ENCODE measurements around the gene CTSC. TPM values are rescaled to one million over a fixed set of nuclear protein-coding genes. Genes with fewer than 3 reads are reported as not detected.

CTSC gene
- total RNA-seq, 2 experiments from 2014 or later: 66.5 to 70.7 TPM

DNA sequence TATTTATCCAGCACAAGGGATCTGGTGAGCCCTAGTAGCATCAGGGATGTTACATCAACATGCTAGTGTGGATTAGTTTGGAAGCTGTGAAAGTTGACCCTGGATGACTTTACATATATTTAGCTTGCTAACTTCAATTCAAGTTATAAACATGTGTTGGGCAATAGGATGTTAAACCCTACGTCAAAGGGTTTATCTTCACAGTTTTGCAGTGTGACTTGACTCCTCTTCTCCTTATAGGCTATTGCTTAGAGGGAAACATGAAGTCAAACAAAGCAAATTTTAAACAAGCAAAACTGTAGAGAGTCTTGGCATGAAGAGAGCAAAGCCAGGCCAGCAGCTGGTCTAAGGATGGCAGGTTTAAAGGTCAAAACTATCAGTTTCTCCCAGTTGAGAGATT is 11.3 kb upstream of the CTSC start:
- intact Hi-C loops (cut with micrococcal nuclease): no loop called here
- POLR2A ChIA-PET: interaction anchor here (0.8 kb wide), 1 partner anchor 10 kb away, joined by 3 read pairs; no protein-coding TSS in a partner anchor
- H3K27ac Mint-ChIP-seq: no peak overlapping the region

GRCh38 chr11:88345949-88346348 is 8.4 kb upstream of the CTSC start:
- CTCF ChIA-PET: no interaction called here
- intact Hi-C loops (cut with micrococcal nuclease): loop anchor here (1.0 kb wide), 1 partner anchor 8 kb away; no protein-coding TSS in a partner anchor
- Mint-ChIP-seq H3K27me3 (no peaks in the 10 kb centered on the region), H3K36me3 (no peaks in the 10 kb centered on the region), H3K4me3 (no peak overlapping the region), H3K27ac (no peak overlapping the region), H3K9me3 (no peaks in the 10 kb centered on the region), H3K4me1 (ENCODE audit: low read depth) (peaks cover 4% of the 10 kb centered on the region)
- DNase-seq: no peak
- POLR2A ChIA-PET: interaction anchor here (1.0 kb wide), 1 partner anchor 11 kb away, joined by 3 read pairs; no protein-coding TSS in a partner anchor

More for the DNA sequence above, 11.3 kb upstream of the CTSC start:
- H3K36me3 Mint-ChIP-seq: no peaks in the 10 kb centered on the region
- H3K4me3 Mint-ChIP-seq: no peak overlapping the region
- H3K27me3 Mint-ChIP-seq: no peaks in the 10 kb centered on the region
- CTCF ChIA-PET: no interaction called here
- peaks cover 12% of the 10 kb centered on the region for H3K4me1 Mint-ChIP-seq (ENCODE audit: low read depth)
- no peaks in the 10 kb centered on the region for H3K9me3 Mint-ChIP-seq
- no peak for DNase-seq

GRCh38 chr11:88345408-88345807 is 7.9 kb upstream of the CTSC start:
- no peaks in the 10 kb centered on the region for H3K27me3 Mint-ChIP-seq
- ChIA-PET POLR2A (interaction anchor here (0.6 to 1.0 kb wide), 2 partner anchors 12 kb away, joined by 3 read pairs; no protein-coding TSS in a partner anchor), CTCF (interaction anchor here (0.5 to 1.0 kb wide), 2 partner anchors 12 to 237 kb away, joined by 3 to 5 read pairs; no protein-coding TSS in a partner anchor)
- H3K36me3 Mint-ChIP-seq: no peaks in the 10 kb centered on the region
- intact Hi-C loops (cut with micrococcal nuclease): loop anchor here (1.0 kb wide), 1 partner anchor 9 kb away; no protein-coding TSS in a partner anchor
- no peak overlapping the region for H3K27ac Mint-ChIP-seq
- H3K4me3 Mint-ChIP-seq: no peak overlapping the region
- peaks cover 4% of the 10 kb centered on the region for H3K4me1 Mint-ChIP-seq (ENCODE audit: low read depth)
- no peak for DNase-seq
- H3K9me3 Mint-ChIP-seq: no peaks in the 10 kb centered on the region

DNA sequence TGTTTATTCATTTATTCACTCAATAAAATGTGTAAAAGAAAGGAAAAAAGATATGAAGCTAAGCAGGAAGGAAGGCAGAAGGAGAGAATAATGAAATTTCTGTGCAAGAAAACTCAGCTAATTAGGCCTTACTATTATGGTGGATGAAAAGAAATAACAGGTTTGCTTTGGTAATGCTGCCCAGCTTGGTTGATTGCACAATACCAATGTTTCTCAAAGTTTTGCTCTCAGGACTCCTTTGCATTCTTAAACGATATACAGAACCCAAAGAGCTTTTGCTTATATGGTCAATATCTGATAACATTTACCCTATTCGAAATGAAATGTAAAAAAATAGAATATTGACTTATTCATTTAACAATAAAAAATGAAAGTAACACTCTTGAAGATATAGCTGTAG is 7.3 kb upstream of the CTSC start:
- Mint-ChIP-seq H3K27me3 (no peaks in the 10 kb centered on the region), H3K27ac (no peak overlapping the region), H3K4me1 (ENCODE audit: low read depth) (peaks cover 8% of the 10 kb centered on the region), H3K4me3 (no peak overlapping the region), H3K9me3 (no peaks in the 10 kb centered on the region), H3K36me3 (no peaks in the 10 kb centered on the region)
- POLR2A ChIA-PET: interaction anchor here (0.6 kb wide), 1 partner anchor 11 kb away, joined by 3 read pairs; no protein-coding TSS in a partner anchor
- intact Hi-C loops (cut with micrococcal nuclease): loop anchor here (1.0 kb wide), 1 partner anchor 9 kb away; no protein-coding TSS in a partner anchor
- CTCF ChIA-PET: interaction anchor here (0.5 to 1.0 kb wide), 2 partner anchors 12 to 237 kb away, joined by 3 to 5 read pairs; no protein-coding TSS in a partner anchor
- DNase-seq: no peak

- Mint-ChIP-seq H3K36me3 (no peaks in the 10 kb centered on the region), H3K4me1 (ENCODE audit: low read depth) (peaks cover 18% of the 10 kb centered on the region), H3K27me3 (no peaks in the 10 kb centered on the region), H3K9me3 (no peaks in the 10 kb centered on the region), H3K27ac (no peak overlapping the region), H3K4me3 (no peak overlapping the region)
- CTCF ChIA-PET: interaction anchor here (1.0 kb wide), 2 partner anchors 33 to 35 kb away, joined by 3 read pairs; no protein-coding TSS in a partner anchor
- POLR2A ChIA-PET: no interaction called here
- no peak for DNase-seq
- intact Hi-C loops (cut with micrococcal nuclease): no loop called here
Observed at GRCh38 chr11:88341522-88342251, 4.2 kb upstream of the CTSC start.

DNA sequence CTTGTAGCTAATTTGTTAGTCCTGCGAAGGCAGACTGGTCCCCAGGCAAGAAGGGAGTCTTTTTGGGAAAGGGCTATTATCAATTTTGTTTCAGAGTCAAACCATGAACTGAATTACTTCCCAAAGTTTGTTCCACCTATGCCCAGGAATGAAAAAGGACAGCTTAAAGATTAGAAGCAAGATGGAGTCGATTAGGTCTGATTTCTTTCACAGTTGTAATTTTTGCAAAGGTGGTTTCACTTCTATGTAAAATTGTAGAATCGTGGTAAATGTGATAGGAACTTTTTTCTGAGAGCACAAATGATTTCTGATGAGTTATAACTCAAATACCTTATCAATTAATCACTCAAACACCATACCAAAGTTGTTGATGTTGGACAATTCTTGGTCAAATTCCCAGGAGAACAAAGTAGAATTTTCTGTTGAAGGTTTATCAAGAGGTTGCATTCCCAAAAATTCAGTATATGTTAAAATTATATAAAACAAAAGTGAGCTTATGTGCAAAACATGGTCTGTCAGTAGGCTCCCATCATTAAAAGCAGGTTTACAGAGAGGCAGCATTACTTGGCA is 2.9 kb upstream of the CTSC start:
- CTCF ChIA-PET: no interaction called here
- POLR2A ChIA-PET: no interaction called here
- H3K27ac Mint-ChIP-seq: no peak overlapping the region
- H3K4me3 Mint-ChIP-seq: no peak overlapping the region
- H3K9me3 Mint-ChIP-seq: no peaks in the 10 kb centered on the region
- peaks cover 22% of the 10 kb centered on the region for H3K4me1 Mint-ChIP-seq (ENCODE audit: low read depth)
- no peaks in the 10 kb centered on the region for H3K27me3 Mint-ChIP-seq
- peaks cover 2% of the 10 kb centered on the region for H3K36me3 Mint-ChIP-seq
- no peak for DNase-seq
- intact Hi-C loops (cut with micrococcal nuclease): no loop called here

GRCh38 chr11:88337987-88338668 is 592 bp upstream of the CTSC start:
- H3K27me3 Mint-ChIP-seq: no peaks in the 10 kb centered on the region
- DNase-seq: peak; percentile 77
- H3K4me3 Mint-ChIP-seq: peak overlapping the region; percentile 97
- H3K36me3 Mint-ChIP-seq: peaks cover 15% of the 10 kb centered on the region
- intact Hi-C loops (cut with micrococcal nuclease): loop anchor here (1.0 to 10.0 kb wide), 10 partner anchors 11 to 1887 kb away; partner anchors contain the start of genes CHORDC1, PRSS23 and TMEM135
- CTCF ChIA-PET: interaction anchor here (0.6 to 2.1 kb wide), 3 partner anchors 19 to 206 kb away, joined by 4 to 11 read pairs (median 4); no protein-coding TSS in a partner anchor
- H3K9me3 Mint-ChIP-seq: no peaks in the 10 kb centered on the region
- peaks cover 33% of the 10 kb centered on the region for H3K4me1 Mint-ChIP-seq (ENCODE audit: low read depth)
- H3K27ac Mint-ChIP-seq: peak overlapping the region; percentile 95
- POLR2A ChIA-PET: interaction anchor here (0.6 to 6.2 kb wide), 10 partner anchors 11 to 125 kb away, joined by 3 to 92 read pairs (median 4); no protein-coding TSS in a partner anchor

- H3K36me3 Mint-ChIP-seq: peaks cover 35% of the 10 kb centered on the region
- ChIA-PET CTCF (no interaction called here), POLR2A (interaction anchor here (1.5 to 6.2 kb wide), 2 partner anchors 20 to 86 kb away, joined by 3 to 92 read pairs; no protein-coding TSS in a partner anchor)
- no peaks in the 10 kb centered on the region for H3K9me3 Mint-ChIP-seq
- DNase-seq: no peak
- H3K4me1 Mint-ChIP-seq (ENCODE audit: low read depth): peaks cover 53% of the 10 kb centered on the region
- peak overlapping the region; percentile 95 for H3K27ac Mint-ChIP-seq
- no peaks in the 10 kb centered on the region for H3K27me3 Mint-ChIP-seq
- intact Hi-C loops (cut with micrococcal nuclease): loop anchor here (10.0 kb wide), 2 partner anchors 1530 to 1890 kb away; partner anchors contain the start of genes CHORDC1 and PRSS23
- peak overlapping the region; percentile 97 for H3K4me3 Mint-ChIP-seq
Observed at GRCh38 chr11:88335284-88335683, 2.3 kb downstream of the CTSC start.

- DNase-seq: no peak
- ChIA-PET CTCF (no interaction called here), POLR2A (interaction anchor here (0.7 to 6.2 kb wide), 2 partner anchors 11 to 22 kb away, joined by 3 to 92 read pairs; no protein-coding TSS in a partner anchor)
- no peak overlapping the region for H3K4me3 Mint-ChIP-seq
- no peak overlapping the region for H3K27ac Mint-ChIP-seq
- peaks cover 46% of the 10 kb centered on the region for H3K36me3 Mint-ChIP-seq
- H3K9me3 Mint-ChIP-seq: no peaks in the 10 kb centered on the region
- no peaks in the 10 kb centered on the region for H3K27me3 Mint-ChIP-seq
- intact Hi-C loops (cut with micrococcal nuclease): loop anchor here (1.0 to 10.0 kb wide), 5 partner anchors 9 to 1891 kb away; partner anchors contain the start of genes CHORDC1 and PRSS23
- H3K4me1 Mint-ChIP-seq (ENCODE audit: low read depth): peaks cover 58% of the 10 kb centered on the region
Observed at GRCh38 chr11:88333862-88334261, 3.7 kb downstream of the CTSC start.

- H3K4me3 Mint-ChIP-seq: no peak overlapping the region
- H3K4me1 Mint-ChIP-seq (ENCODE audit: low read depth): peaks cover 59% of the 10 kb centered on the region
- no peaks in the 10 kb centered on the region for H3K9me3 Mint-ChIP-seq
- CTCF ChIA-PET: no interaction called here
- H3K36me3 Mint-ChIP-seq: peaks cover 51% of the 10 kb centered on the region
- H3K27ac Mint-ChIP-seq: no peak overlapping the region
- no peaks in the 10 kb centered on the region for H3K27me3 Mint-ChIP-seq
- POLR2A ChIA-PET: no interaction called here
- no peak for DNase-seq
- intact Hi-C loops (cut with micrococcal nuclease): loop anchor here (10.0 kb wide), 2 partner anchors 1528 to 1892 kb away; partner anchors contain the start of genes CHORDC1 and PRSS23
Observed at GRCh38 chr11:88332851-88333250, 4.7 kb downstream of the CTSC start.

DNA sequence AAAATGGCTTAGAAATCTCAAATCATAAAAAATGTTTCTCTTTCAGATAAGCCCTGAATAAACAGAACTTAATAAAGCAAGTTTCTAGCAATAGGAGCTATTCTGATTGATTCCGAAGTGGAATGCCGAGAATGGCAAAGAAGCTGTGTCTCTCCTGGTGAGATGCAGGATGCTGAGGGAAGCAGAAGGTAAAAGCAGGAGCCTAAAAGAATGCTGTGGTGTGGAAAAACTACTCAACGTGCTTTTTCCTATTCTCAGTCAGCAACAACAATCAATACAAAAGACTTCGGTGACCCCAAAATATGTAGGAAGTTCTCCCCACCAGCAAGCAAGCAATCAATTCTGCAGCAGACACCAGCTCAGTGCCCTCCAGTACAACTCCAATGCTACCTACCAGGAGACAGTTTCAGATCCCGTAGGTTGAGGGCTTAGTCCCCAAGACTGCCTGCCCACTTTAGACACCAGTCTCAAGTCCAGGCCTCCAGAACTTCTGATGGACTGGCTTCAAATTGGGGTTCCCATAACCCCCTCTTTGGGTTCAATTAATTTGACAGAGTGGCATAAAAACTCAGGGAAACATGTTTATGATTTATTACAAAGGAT is 6.6 kb downstream of the CTSC start:
- no peak overlapping the region for H3K4me3 Mint-ChIP-seq
- no peaks in the 10 kb centered on the region for H3K9me3 Mint-ChIP-seq
- intact Hi-C loops (cut with micrococcal nuclease): loop anchor here (10.0 kb wide), 2 partner anchors 1526 to 1894 kb away; partner anchors contain the start of genes CHORDC1 and PRSS23
- CTCF ChIA-PET: interaction anchor here (1.8 kb wide), 1 partner anchor 221 kb away, joined by 7 read pairs; no protein-coding TSS in a partner anchor
- peaks cover 58% of the 10 kb centered on the region for H3K36me3 Mint-ChIP-seq
- H3K4me1 Mint-ChIP-seq (ENCODE audit: low read depth): peaks cover 76% of the 10 kb centered on the region
- no peak overlapping the region for H3K27ac Mint-ChIP-seq
- no peak for DNase-seq
- H3K27me3 Mint-ChIP-seq: no peaks in the 10 kb centered on the region
- POLR2A ChIA-PET: no interaction called here

Data from activated CD4-positive, alpha-beta memory T cell treated with anti-CD3 and anti-CD28 coated beads for 36 hours (primary cell).